Measurements from ENCODE around the gene XYLT1.

The XYLT1 gene

GRCh38 chr16:17307504-17307903 is 163.3 kb downstream of the XYLT1 start:
- TF ChIP-seq CTCF (IDR thresholded peaks at IDR 0.05): no peak

GRCh38 chr16:17306745-17307144 is 164.0 kb downstream of the XYLT1 start:
- TF ChIP-seq CTCF (IDR thresholded peaks at IDR 0.05): no peak

- TF ChIP-seq CTCF (IDR thresholded peaks at IDR 0.05): no peak
Measured at GRCh38 chr16:17305694-17306093, 165.1 kb downstream of the XYLT1 start.

- no peak for TF ChIP-seq CTCF (IDR thresholded peaks at IDR 0.05)
Measured at GRCh38 chr16:17304491-17305119, 166.2 kb downstream of the XYLT1 start.

GRCh38 chr16:17304106-17304490 is 166.7 kb downstream of the XYLT1 start:
- TF ChIP-seq CTCF (IDR thresholded peaks at IDR 0.05): no peak

GRCh38 chr16:17303101-17303500 is 167.7 kb downstream of the XYLT1 start:
- no peak for TF ChIP-seq CTCF (IDR thresholded peaks at IDR 0.05)

GRCh38 chr16:17302620-17303019 is 168.1 kb downstream of the XYLT1 start:
- TF ChIP-seq CTCF (IDR thresholded peaks at IDR 0.05): no peak

GRCh38 chr16:17302214-17302613 is 168.5 kb downstream of the XYLT1 start:
- TF ChIP-seq CTCF (IDR thresholded peaks at IDR 0.05): no peak
